Progenitor cell of endocrine pancreas (in vitro differentiated cells): ENCODE measurements around the gene MBD4. TPM values are rescaled to one million over a fixed set of nuclear protein-coding genes. Genes with fewer than 3 reads are reported as not detected.
"Not testable (repeated sequence)": the region's sequence is repeated elsewhere in the genome, so short reads cannot be mapped to it uniquely, and the experiment has no call there.

ENCODE experiments used
- DNase-seq: peaks from one replicate; pipeline ENCODE4 v3.0.0; 2021; ENCODE audit warnings: low spot score; ENCODE audit not compliant: unreplicated experiment
- H3K27ac Mint-ChIP-seq: 2 replicates; pipeline ENCODE4 v1.8.0; 2021; ENCODE audit warnings: mild to moderate bottlenecking, moderate library complexity, mixed read lengths
- H3K27me3 Mint-ChIP-seq: 2 replicates; pipeline ENCODE4 v1.8.0; 2021; ENCODE audit warnings: mixed read lengths
- H3K36me3 Mint-ChIP-seq: 2 replicates; pipeline ENCODE4 v1.8.0; 2022; ENCODE audit warnings: mixed read lengths; ENCODE audit not compliant: insufficient read depth
- H3K4me1 Mint-ChIP-seq: 2 replicates; pipeline ENCODE4 v1.8.0; 2021; ENCODE audit warnings: low read depth, mixed read lengths
- H3K4me3 Mint-ChIP-seq: 2 replicates; pipeline ENCODE4 v1.8.0; 2021; ENCODE audit warnings: low read depth, mild to moderate bottlenecking, moderate library complexity, mixed read lengths
- H3K9me3 Mint-ChIP-seq: 2 replicates; pipeline ENCODE4 v1.8.0; 2021; ENCODE audit warnings: low read depth, mixed read lengths
- CTCF ChIP-seq: fragments of 200-600 bp; sonication (generic); IDR thresholded peaks from one replicate; pipeline ENCODE4 v1.5.0; 2021; ENCODE audit warnings: antibody characterized with exemption, mild to moderate bottlenecking; ENCODE audit not compliant: unreplicated experiment
- long read RNA-seq: library from polyadenylated mRNA; unstranded; transcript quantifications from one replicate; pipeline ENCODE4 v2.0.0, GENCODE V29; 2020
- total RNA-seq: library from RNA; stranded (reverse); gene quantifications from 2 replicates; pipeline ENCODE4 v1.2.1, GENCODE V29; 2021

Gene MBD4
- 32.5 and 37.1 TPM in 2 replicates for total RNA-seq
- long read RNA-seq, transcript MBD4-203 (8 exons, 2,478 nt): major isoform, 27 of 105 reads
- long read RNA-seq, transcript MBD4-201 (8 exons, 2,470 nt): minor isoform, 11 of 105 reads
- long read RNA-seq, partial matches to known transcripts: 30 of 105 reads
- long read RNA-seq, other reads (novel, unspliced or antisense): 29 of 105 reads

GRCh38 chr3:129439817-129440617, at the start of gene MBD4, which contains the start of gene IFT122:
Gene MBD4 (minus strand): TSS chr3:129439948. CDS start chr3:129439833, 115 bp downstream.
Gene IFT122 (plus strand): TSS chr3:129440224. CDS start chr3:129440331, 107 bp downstream.
- H3K27me3 Mint-ChIP-seq: no peaks in the 10 kb centered on the region
- TF ChIP-seq CTCF: no peak
- peak within 1 kb of the TSS; percentile 90 for H3K4me3 Mint-ChIP-seq
- DNase-seq: peak; percentile 94
- peaks cover 43% of the 10 kb centered on the region for H3K4me1 Mint-ChIP-seq
- H3K9me3 Mint-ChIP-seq: no peaks in the 10 kb centered on the region
- peaks cover 11% of the 10 kb centered on the region for H3K36me3 Mint-ChIP-seq
- peak within 1 kb of the TSS; percentile 97 for H3K27ac Mint-ChIP-seq

- not testable (repeated sequence) for H3K4me3 Mint-ChIP-seq
Measured at GRCh38 chr3:129489258-129489657, 49.5 kb upstream of the MBD4 start.

GRCh38 chr3:129487868-129488335, 48.2 kb upstream of the MBD4 start:
- H3K4me3 Mint-ChIP-seq, H3K27ac Mint-ChIP-seq, DNase-seq, H3K27me3 Mint-ChIP-seq, H3K9me3 Mint-ChIP-seq, H3K4me1 Mint-ChIP-seq: not testable (repeated sequence)
- peaks cover 17% of the 10 kb centered on the region for H3K36me3 Mint-ChIP-seq

More at GRCh38 chr3:129489258-129489657, 49.5 kb upstream of the MBD4 start:
- not testable (repeated sequence) for H3K4me1 Mint-ChIP-seq, H3K27me3 Mint-ChIP-seq, H3K9me3 Mint-ChIP-seq, DNase-seq, H3K27ac Mint-ChIP-seq
- peaks cover 18% of the 10 kb centered on the region for H3K36me3 Mint-ChIP-seq

- H3K4me1 Mint-ChIP-seq: peaks cover 8% of the 10 kb centered on the region
Measured at GRCh38 chr3:129487183-129487867, 47.6 kb upstream of the MBD4 start.

GRCh38 chr3:129486664-129487035, 46.9 kb upstream of the MBD4 start:
- Mint-ChIP-seq H3K27me3 (no peaks in the 10 kb centered on the region), H3K4me3 (no peak overlapping the region)

More at GRCh38 chr3:129487183-129487867, 47.6 kb upstream of the MBD4 start:
- Mint-ChIP-seq H3K36me3 (peaks cover 16% of the 10 kb centered on the region), H3K4me3 (no peak overlapping the region), H3K27me3 (no peaks in the 10 kb centered on the region), H3K27ac (no peak overlapping the region), H3K9me3 (no peaks in the 10 kb centered on the region)
- TF ChIP-seq CTCF: no peak
- DNase-seq: no peak

More at GRCh38 chr3:129486664-129487035, 46.9 kb upstream of the MBD4 start:
- peaks cover 8% of the 10 kb centered on the region for H3K4me1 Mint-ChIP-seq
- no peak overlapping the region for H3K27ac Mint-ChIP-seq
- TF ChIP-seq CTCF: no peak
- DNase-seq: no peak
- H3K9me3 Mint-ChIP-seq: no peaks in the 10 kb centered on the region
- H3K36me3 Mint-ChIP-seq: peaks cover 13% of the 10 kb centered on the region
